Inferior parietal cortex (tissue), 1 donor: Measurements from ENCODE around the gene CSRP2.

ENCODE experiments used
- DNase-seq: peaks from one replicate; pipeline ENCODE4 v3.0.0-alpha.2; 2016; ENCODE audit errors: extremely low spot score

Gene CSRP2

GRCh38 chr12:76891609-76892008 is 12.8 kb upstream of the CSRP2 start:
- no peak for DNase-seq

GRCh38 chr12:76890151-76891143 is 11.6 kb upstream of the CSRP2 start:
- no peak for DNase-seq

- no peak for DNase-seq
Measured at GRCh38 chr12:76888775-76889174, 10.0 kb upstream of the CSRP2 start.

- no peak for DNase-seq
Measured at GRCh38 chr12:76883811-76884210, 5.0 kb upstream of the CSRP2 start.

GRCh38 chr12:76883151-76883550 is 4.3 kb upstream of the CSRP2 start:
- DNase-seq, result no peak

GRCh38 chr12:76882367-76882766 is 3.5 kb upstream of the CSRP2 start:
- DNase-seq, result no peak

- no peak for DNase-seq
Measured at GRCh38 chr12:76881142-76881541, 2.3 kb upstream of the CSRP2 start.

GRCh38 chr12:76880519-76881023 is 1.8 kb upstream of the CSRP2 start:
- DNase-seq, result no peak

- DNase-seq, result no peak
Measured at GRCh38 chr12:76879710-76880518, 1.1 kb upstream of the CSRP2 start.

- no peak for DNase-seq
Measured at GRCh38 chr12:76878099-76878898, 520 bp downstream of the CSRP2 start.

- DNase-seq, result no peak
Measured at GRCh38 chr12:76876696-76877229, 2.1 kb downstream of the CSRP2 start.

- no peak for DNase-seq
Measured at GRCh38 chr12:76874491-76875190, 4.2 kb downstream of the CSRP2 start.

GRCh38 chr12:76874027-76874426 is 4.8 kb downstream of the CSRP2 start:
- no peak for DNase-seq

- no peak for DNase-seq
Measured at GRCh38 chr12:76872415-76872814, 6.4 kb downstream of the CSRP2 start.

GRCh38 chr12:76871742-76872141 is 7.1 kb downstream of the CSRP2 start:
- no peak for DNase-seq

GRCh38 chr12:76871082-76871481 is 7.7 kb downstream of the CSRP2 start:
- no peak for DNase-seq

GRCh38 chr12:76866726-76867125 is 12.1 kb downstream of the CSRP2 start:
- no peak for DNase-seq

- DNase-seq, result no peak
Measured at GRCh38 chr12:76866151-76866567, 12.7 kb downstream of the CSRP2 start.

- no peak for DNase-seq
Measured at GRCh38 chr12:76864791-76865400, 13.9 kb downstream of the CSRP2 start.

GRCh38 chr12:76863837-76864236 is 15.0 kb downstream of the CSRP2 start:
- DNase-seq, result no peak
